HG03066 (cell line): ENCODE results near the gene CACNA1C.
"Not testable (repeated sequence)": the region's sequence is repeated elsewhere in the genome, so short reads cannot be mapped to it uniquely, and the experiment has no call there.

Source experiments
- ATAC-seq: cut with Tn5 transposase; IDR thresholded peaks from one replicate; pipeline ENCODE4 v1.9.1; 2021; ENCODE audit warnings: low read depth; ENCODE audit not compliant: unreplicated experiment

The CACNA1C gene

DNA sequence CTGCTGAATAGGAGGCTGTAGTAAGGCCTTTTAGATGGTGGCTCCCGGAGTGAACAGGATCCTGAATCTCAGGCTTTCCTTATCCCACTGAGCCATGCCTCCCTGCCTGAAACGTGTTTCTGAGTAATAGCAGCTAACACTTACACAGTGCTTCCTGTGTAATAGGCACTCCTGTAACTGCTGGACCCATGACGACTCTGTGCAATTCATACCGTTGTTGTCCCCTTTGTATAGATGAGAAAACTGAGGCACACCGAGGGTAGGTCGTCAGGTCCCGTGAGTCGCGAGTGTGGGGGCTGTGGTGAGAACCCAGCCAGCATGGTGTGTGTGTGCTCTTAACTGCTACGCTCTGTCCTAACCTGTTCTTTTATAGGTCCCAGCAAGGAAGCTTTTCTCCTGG is 193.6 kb downstream of the CACNA1C start:
- no peak for ATAC-seq

GRCh38 chr12:2247120-2247519 is 194.3 kb downstream of the CACNA1C start:
- no peak for ATAC-seq

- no peak for ATAC-seq
Measured at GRCh38 chr12:2247596-2247995, 194.8 kb downstream of the CACNA1C start.

- ATAC-seq, result no peak
Measured at GRCh38 chr12:2248087-2248900, 195.5 kb downstream of the CACNA1C start.

GRCh38 chr12:2248901-2249381 is 196.2 kb downstream of the CACNA1C start:
- no peak for ATAC-seq

- no peak for ATAC-seq
Measured at GRCh38 chr12:2250797-2251196, 198.0 kb downstream of the CACNA1C start.

DNA sequence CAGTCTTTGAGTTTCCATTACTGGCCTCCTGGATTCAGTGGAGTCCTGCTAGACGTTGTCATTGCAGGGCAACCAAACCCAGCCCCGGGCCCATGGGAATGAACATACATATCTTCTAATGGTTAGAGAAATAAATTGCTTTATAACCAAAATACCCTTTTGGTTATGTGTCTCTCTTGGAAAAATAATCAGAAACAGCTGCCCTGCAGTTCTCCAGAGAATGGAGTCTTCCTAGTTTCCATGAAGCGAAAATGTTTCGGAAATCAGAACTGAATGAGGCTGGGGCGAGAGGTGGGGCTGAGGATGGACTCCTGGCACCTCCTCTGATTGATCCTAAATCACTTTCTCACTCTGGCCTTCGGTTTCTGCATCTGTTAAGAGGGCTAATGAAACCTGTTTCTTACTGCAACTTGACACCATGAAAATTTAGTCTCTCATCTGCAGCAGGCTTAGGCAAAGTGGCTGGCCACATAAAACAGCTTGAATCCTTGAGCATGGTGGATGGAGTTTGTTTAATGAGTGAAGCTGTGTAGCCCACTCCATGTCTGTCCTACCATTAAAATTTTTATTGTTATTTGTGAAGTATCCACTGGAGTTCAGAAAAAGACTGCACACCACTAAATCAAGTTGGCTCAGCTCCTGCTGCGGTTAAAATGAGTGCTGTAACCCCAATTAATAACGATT is 198.9 kb downstream of the CACNA1C start:
- ATAC-seq, result no peak

GRCh38 chr12:2255311-2255710 is 202.5 kb downstream of the CACNA1C start:
- ATAC-seq, result no peak

GRCh38 chr12:2255731-2256130 is 202.9 kb downstream of the CACNA1C start:
- ATAC-seq, result not testable (repeated sequence)

GRCh38 chr12:2256453-2256852 is 203.7 kb downstream of the CACNA1C start:
- no peak for ATAC-seq

DNA sequence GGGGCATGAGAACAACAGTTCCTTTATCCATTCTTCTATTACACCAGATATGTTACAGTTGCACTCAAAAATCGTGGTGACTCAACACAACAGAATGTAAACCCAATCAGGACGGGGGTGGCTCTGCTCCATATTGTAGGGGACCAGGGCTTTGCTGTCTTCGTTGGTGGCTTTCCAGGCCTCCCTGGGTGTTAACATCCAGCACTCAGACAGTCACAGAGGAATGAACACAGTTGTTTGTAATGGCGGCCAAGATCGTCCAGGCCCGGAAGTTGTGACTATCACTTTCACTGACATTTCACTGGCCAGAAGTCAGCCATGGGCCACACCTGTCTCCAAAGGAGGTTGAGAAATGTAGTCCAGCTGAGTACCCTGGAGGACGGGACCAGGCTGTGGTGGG is 204.1 kb downstream of the CACNA1C start:
- ATAC-seq, result no peak

DNA sequence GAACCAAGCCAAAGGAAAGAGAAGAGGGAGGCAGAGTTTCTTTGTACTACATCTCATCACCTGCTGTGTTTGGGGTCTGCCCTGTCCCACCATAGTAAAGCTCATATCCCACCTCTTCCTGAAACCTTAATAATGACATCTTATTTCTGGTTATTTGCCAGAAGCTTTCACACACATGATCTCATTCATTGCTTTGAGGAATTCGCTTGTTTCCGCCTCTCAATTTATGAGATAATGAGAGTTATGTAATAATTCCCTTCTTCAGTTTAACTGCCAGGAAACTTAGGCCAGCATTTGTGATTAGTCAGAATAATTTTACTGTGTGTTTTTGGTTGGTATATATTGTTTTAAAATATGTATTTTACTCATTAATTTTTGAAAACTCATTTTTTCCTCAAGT is 205.2 kb downstream of the CACNA1C start:
- no peak for ATAC-seq

GRCh38 chr12:2259369-2259768 is 206.6 kb downstream of the CACNA1C start:
- no peak for ATAC-seq

GRCh38 chr12:2260441-2260840 is 207.7 kb downstream of the CACNA1C start:
- no peak for ATAC-seq

- no peak for ATAC-seq
Measured at GRCh38 chr12:2261708-2262107, 208.9 kb downstream of the CACNA1C start.

DNA sequence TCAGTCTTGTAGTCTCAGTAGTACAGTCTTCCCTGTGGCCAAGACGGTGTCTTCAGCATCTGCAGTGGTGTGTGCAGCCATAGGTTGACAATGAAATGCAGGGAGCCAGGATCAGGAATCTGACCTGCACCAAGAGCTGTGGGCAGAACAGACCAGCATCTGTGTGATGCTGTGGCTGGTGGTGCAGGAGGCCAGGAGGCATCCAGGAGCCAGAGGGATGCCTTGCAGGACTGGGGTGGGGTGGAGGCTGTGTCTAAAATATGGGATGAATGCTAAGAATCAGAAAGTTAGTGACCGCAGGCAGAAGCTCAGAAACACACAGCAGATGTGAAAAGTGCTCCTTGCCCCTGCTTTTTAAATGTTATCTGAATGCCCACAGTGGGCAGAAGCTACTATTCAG is 209.7 kb downstream of the CACNA1C start:
- no peak for ATAC-seq

DNA sequence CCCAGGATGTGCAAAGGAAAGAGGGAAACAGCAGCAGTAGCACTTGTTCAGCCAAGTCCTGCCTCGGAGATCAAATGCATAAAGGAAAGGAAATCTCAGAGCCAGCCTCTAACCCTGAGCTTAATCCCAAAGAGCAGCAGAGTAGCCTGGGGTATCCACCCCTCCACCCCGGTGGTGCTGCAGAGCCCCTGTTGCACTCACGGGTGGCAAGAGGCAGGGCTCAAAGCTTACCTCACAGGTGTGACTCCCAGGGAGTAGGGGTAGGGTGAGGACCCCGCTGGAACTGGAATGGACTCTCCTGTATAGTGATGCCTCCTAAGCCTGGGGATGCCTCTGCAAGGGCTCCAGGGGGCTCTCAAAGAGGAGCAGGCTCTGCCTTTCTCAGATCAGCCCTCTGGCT is 211.1 kb downstream of the CACNA1C start:
- no peak for ATAC-seq

GRCh38 chr12:2264651-2265232 is 212.0 kb downstream of the CACNA1C start:
- no peak for ATAC-seq

DNA sequence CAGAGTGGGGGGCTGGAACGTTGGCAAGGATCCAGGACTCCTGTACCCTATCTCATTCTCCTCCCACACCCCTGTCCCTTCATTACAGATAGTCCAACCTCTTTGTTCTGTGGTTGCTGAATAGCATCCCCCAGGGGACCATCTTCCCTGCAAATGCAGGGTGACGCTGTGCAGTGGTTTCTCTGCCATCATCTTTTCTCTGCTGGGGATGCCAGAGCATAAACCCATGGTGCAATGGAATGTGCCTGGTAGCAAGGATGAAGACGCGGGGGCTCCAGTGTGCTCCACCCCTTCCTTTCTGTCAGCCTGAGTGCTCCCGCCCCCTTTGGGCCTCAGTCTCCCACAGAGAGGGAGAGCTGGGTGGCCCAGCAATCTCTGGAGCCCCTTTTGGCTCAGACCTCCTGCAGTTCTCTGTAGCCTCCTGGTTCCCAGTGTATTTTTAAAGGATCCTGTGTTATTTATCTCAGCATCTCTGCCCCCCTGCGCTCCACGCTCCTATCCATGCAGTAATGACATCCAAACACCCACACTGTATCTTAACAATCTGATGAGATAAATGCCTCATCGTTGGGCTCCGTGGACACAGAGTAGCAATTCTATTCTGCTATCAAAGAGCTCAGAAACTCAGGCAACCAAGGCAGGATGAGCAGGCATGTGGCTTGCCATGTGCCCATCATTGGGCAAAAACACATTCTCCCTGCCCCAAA is 212.8 kb downstream of the CACNA1C start:
- no peak for ATAC-seq

GRCh38 chr12:2266666-2267620 is 214.2 kb downstream of the CACNA1C start:
- no peak for ATAC-seq
